ENCODE results near the gene POLQ. TPM values are rescaled to one million over a fixed set of nuclear protein-coding genes. Genes with fewer than 3 reads are reported as not detected.

POLQ gene
- total RNA-seq, 1 experiment from 2014 or later = 14.9 TPM

- no peaks in the 10 kb centered on the region for H3K9me3 Mint-ChIP-seq
- CTCF ChIA-PET = no interaction called here
- H3K27ac Mint-ChIP-seq = no peak overlapping the region
- no peak for ATAC-seq
- no peak for TF ChIP-seq ZNF425 (CRISPR knock-in tag; conservative IDR thresholded peaks at IDR 0.05)
- TF ChIP-seq TP53 (CRISPR knock-in tag; IDR thresholded peaks at IDR 0.05) = no peak
- no peak for TF ChIP-seq ZNF416 (CRISPR knock-in tag; IDR thresholded peaks at IDR 0.05)
- no peak for TF ChIP-seq ATF6 (CRISPR knock-in tag; IDR thresholded peaks at IDR 0.05)
- no peak for TF ChIP-seq MYBL2 (CRISPR knock-in tag; IDR thresholded peaks at IDR 0.05)
- TF ChIP-seq USF1 (CRISPR knock-in tag; IDR thresholded peaks at IDR 0.05) = no peak
- TF ChIP-seq SOX15 (CRISPR knock-in tag; IDR thresholded peaks at IDR 0.05) = no peak
- no peak for TF ChIP-seq ZSCAN18 (CRISPR knock-in tag; IDR thresholded peaks at IDR 0.05)
- TF ChIP-seq PREB (CRISPR knock-in tag; IDR thresholded peaks at IDR 0.05; ENCODE audit: borderline replicate concordance) = no peak
- TF ChIP-seq TEAD4 (CRISPR knock-in tag; IDR thresholded peaks at IDR 0.05) = no peak
- no peak for TF ChIP-seq USF2 (CRISPR knock-in tag; IDR thresholded peaks at IDR 0.05)
- TF ChIP-seq ESRRA (CRISPR knock-in tag; IDR thresholded peaks at IDR 0.05; ENCODE audit: borderline replicate concordance) = no peak
- no peak for TF ChIP-seq NR3C1 (CRISPR knock-in tag; conservative IDR thresholded peaks at IDR 0.05; ENCODE audit: low read depth)
- no peak for TF ChIP-seq KAT7 (CRISPR knock-in tag; IDR thresholded peaks at IDR 0.05; ENCODE audit: borderline replicate concordance)
- H3K4me3 Mint-ChIP-seq = no peak overlapping the region
- no peak for DNase-seq (ENCODE audit: low spot score)
- H3K36me3 Mint-ChIP-seq = peaks cover 31% of the 10 kb centered on the region
- H3K27me3 Mint-ChIP-seq (ENCODE audit: low read depth) = no peaks in the 10 kb centered on the region
- POLR2A ChIA-PET = no interaction called here
- H3K4me1 Mint-ChIP-seq = peaks cover 12% of the 10 kb centered on the region
Observed at GRCh38 chr3:121542924-121543323, 2.9 kb downstream of the POLQ start.

- no peak for DNase-seq (ENCODE audit: low spot score)
- Mint-ChIP-seq H3K27ac (no peak overlapping the region), H3K4me1 (no peaks in the 10 kb centered on the region), H3K4me3 (no peak overlapping the region), H3K27me3 (ENCODE audit: low read depth) (no peaks in the 10 kb centered on the region), H3K36me3 (peaks cover 56% of the 10 kb centered on the region), H3K9me3 (no peaks in the 10 kb centered on the region)
- POLR2A ChIA-PET = no interaction called here
- no peak for TF ChIP-seq PRRX2 (CRISPR knock-in tag; IDR thresholded peaks at IDR 0.05)
- TF ChIP-seq ATF3 (CRISPR knock-in tag; conservative IDR thresholded peaks at IDR 0.05) = no peak
- TF ChIP-seq ESRRA (CRISPR knock-in tag; IDR thresholded peaks at IDR 0.05; ENCODE audit: borderline replicate concordance) = no peak
- TF ChIP-seq ZNF138 (CRISPR knock-in tag; conservative IDR thresholded peaks at IDR 0.05) = no peak
- no peak for TF ChIP-seq GABPB1 (CRISPR knock-in tag; IDR thresholded peaks at IDR 0.05)
- no peak for TF ChIP-seq KAT7 (CRISPR knock-in tag; IDR thresholded peaks at IDR 0.05; ENCODE audit: borderline replicate concordance)
- TF ChIP-seq ZNF512 (CRISPR knock-in tag; IDR thresholded peaks at IDR 0.05; ENCODE audit: borderline replicate concordance) = no peak
- TF ChIP-seq TCF7 (CRISPR knock-in tag; IDR thresholded peaks at IDR 0.05; ENCODE audit: low read depth) = no peak
- no peak for TF ChIP-seq NFE2L1 (CRISPR knock-in tag; IDR thresholded peaks at IDR 0.05)
- TF ChIP-seq JUN (CRISPR knock-in tag; IDR thresholded peaks at IDR 0.05) = no peak
- TF ChIP-seq HMGXB4 (CRISPR knock-in tag; IDR thresholded peaks at IDR 0.05) = no peak
- TF ChIP-seq CREB1 (CRISPR knock-in tag; IDR thresholded peaks at IDR 0.05) = no peak
- TF ChIP-seq ZNF396 (CRISPR knock-in tag; IDR thresholded peaks at IDR 0.05; ENCODE audit: borderline replicate concordance) = no peak
- ATAC-seq = no peak
- CTCF ChIA-PET = no interaction called here
Observed at GRCh38 chr3:121531269-121531668, 14.5 kb downstream of the POLQ start.
